ENCODE data around the gene SLC24A4. TPM values are rescaled to one million over a fixed set of nuclear protein-coding genes. Genes with fewer than 3 reads are reported as not detected.

SLC24A4 gene
- polyA plus RNA-seq, 1 donor (not counting 4 experiments of a cell fraction or from before 2014, with no cell fraction given): 0.10 TPM

DNA sequence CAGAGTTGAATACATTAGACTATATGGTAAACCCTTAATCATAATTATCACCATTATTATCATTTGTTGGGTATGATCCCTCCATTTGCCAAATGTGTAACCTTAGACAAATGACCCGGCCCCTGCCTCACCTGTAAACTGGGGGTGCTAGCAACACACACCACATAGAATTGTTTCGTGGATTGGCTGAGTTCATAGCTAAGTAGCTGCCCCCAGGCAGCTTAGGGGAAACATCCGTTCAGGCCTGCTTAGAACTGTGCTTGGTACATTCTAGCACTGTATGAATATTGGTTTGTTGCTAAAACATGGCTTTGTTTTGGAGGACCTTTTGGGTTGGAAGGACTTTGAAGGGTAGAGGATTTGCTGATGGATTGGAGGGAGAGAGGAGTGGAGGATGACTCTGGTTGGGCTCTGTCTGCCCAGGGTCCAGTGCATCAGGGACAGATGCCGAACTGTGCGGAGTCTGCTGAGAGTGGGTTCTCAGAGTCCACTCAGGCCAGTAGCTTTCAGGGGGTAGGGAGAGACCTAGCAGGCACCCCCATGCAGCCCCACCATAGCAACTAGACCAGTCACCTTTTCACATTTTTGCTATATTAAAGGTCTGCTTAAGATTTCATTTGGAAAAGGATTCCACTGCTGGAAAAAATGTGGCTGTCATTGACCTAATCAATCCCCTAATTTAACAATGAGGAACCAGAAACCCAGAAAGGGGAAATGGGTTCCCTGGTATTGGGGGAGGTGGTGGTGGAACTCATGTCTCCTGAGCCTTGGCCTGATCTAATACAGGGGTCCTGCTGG, 192.8 kb downstream of the SLC24A4 start:
- H3K9me1 ChIP-seq (ENCODE audit: control insufficient read depth, extremely low read depth, insufficient read depth, low read length): no peaks in the 10 kb centered on the region
- DNase-seq (ENCODE audit: low read depth, low spot score): no peak
- TF ChIP-seq EZH2 (IDR thresholded peaks at IDR 0.05; ENCODE audit: low read length): no peak
- TF ChIP-seq, protein P1, sequence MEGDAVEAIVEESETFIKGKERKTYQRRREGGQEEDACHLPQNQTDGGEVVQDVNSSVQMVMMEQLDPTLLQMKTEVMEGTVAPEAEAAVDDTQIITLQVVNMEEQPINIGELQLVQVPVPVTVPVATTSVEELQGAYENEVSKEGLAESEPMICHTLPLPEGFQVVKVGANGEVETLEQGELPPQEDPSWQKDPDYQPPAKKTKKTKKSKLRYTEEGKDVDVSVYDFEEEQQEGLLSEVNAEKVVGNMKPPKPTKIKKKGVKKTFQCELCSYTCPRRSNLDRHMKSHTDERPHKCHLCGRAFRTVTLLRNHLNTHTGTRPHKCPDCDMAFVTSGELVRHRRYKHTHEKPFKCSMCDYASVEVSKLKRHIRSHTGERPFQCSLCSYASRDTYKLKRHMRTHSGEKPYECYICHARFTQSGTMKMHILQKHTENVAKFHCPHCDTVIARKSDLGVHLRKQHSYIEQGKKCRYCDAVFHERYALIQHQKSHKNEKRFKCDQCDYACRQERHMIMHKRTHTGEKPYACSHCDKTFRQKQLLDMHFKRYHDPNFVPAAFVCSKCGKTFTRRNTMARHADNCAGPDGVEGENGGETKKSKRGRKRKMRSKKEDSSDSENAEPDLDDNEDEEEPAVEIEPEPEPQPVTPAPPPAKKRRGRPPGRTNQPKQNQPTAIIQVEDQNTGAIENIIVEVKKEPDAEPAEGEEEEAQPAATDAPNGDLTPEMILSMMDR (optimal IDR thresholded peaks at IDR 0.05 in 1 of 3, IDR thresholded peaks at IDR 0.05 in 1 of 3, conservative IDR thresholded peaks at IDR 0.05 in 1 of 3; ENCODE audit: extremely low read depth in 1 of 3, insufficient read depth in 2 of 3, low read length in 3 of 3): no peak
- no peak overlapping the region for H3K9ac ChIP-seq (ENCODE audit: control insufficient read depth, extremely low read depth, insufficient read depth, low read length)
- dilution Hi-C loops (cut with MboI; ENCODE audit: extremely low pct_ligation_motif_present, low sequenced_read_pairs): no loop called here
- H2AFZ ChIP-seq (ENCODE audit: control insufficient read depth, low read length): no peak overlapping the region
- no peak overlapping the region for H3K27ac ChIP-seq (ENCODE audit: control insufficient read depth, insufficient read depth, low read length)
- no peaks in the 10 kb centered on the region for H4K20me1 ChIP-seq (ENCODE audit: control insufficient read depth, extremely low read depth, insufficient read depth, low read length)
- H3K36me3 ChIP-seq (ENCODE audit: control insufficient read depth in 2 of 2, extremely low read depth in 1 of 2, insufficient read depth in 2 of 2, low read length in 2 of 2): no peaks in the 10 kb centered on the region
- H3K27me3 ChIP-seq (ENCODE audit: control insufficient read depth, extremely low read depth, insufficient read depth, low read length): no peaks in the 10 kb centered on the region
- peaks cover 33% of the 10 kb centered on the region for H3K4me1 ChIP-seq (ENCODE audit: control insufficient read depth, extremely low read depth, insufficient read depth, low read length)
- peak; percentile 20 for FAIRE-seq
- H3K4me2 ChIP-seq (ENCODE audit: control insufficient read depth, extremely low read depth, insufficient read depth, low read depth, low read length): no peak overlapping the region
- H3K4me3 ChIP-seq (ENCODE audit: control insufficient read depth in 2 of 3, extremely low read depth in 1 of 3, insufficient read depth in 2 of 3, low read depth in 1 of 3, low read length in 3 of 3): no peak overlapping the region
- no peaks in the 10 kb centered on the region for H3K9me3 ChIP-seq (ENCODE audit: control insufficient read depth, low read depth, low read length)
- H3K79me2 ChIP-seq (ENCODE audit: control insufficient read depth, insufficient read depth, low read length): peaks cover 10% of the 10 kb centered on the region

DNA sequence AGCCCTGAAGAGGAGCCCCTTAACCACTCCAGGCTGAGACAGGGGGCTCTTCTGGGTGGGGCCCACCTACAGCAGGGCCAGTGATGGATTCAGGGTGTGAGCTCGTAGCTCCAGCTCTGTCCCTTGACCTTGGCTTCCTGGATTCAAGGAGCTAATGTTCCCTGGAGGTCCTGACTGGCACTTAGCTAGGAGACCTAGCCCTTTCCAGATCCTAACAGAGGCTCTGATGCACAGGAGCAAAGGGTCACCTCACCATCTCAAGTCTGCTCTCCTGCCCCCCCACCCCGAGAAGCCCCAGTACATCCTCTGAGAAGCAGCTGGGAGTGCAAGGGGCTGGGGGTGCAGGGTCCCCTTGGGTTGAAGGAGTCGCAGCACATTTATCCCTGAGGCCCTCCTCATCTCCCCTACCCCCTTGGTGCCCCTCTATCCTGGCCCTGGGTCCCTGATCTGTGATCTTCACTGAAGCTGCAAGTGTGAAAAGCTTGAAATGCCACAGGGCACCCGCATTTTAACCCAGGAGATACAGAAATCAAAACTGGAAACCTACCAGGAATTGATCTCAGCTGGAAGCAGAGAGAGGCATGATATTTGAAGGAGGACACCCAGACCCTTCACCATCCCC, 193.5 kb downstream of the SLC24A4 start:
- Histone ChIP-seq H3K79me2 (ENCODE audit: control insufficient read depth, insufficient read depth, low read length) (peaks cover 10% of the 10 kb centered on the region), H3K9me3 (ENCODE audit: control insufficient read depth, low read depth, low read length) (no peaks in the 10 kb centered on the region), H2AFZ (ENCODE audit: control insufficient read depth, low read length) (no peak overlapping the region), H3K4me2 (ENCODE audit: control insufficient read depth, extremely low read depth, insufficient read depth, low read depth, low read length) (no peak overlapping the region), H3K9ac (ENCODE audit: control insufficient read depth, extremely low read depth, insufficient read depth, low read length) (no peak overlapping the region), H3K36me3 (ENCODE audit: control insufficient read depth in 2 of 2, extremely low read depth in 1 of 2, insufficient read depth in 2 of 2, low read length in 2 of 2) (no peaks in the 10 kb centered on the region), H3K4me3 (ENCODE audit: control insufficient read depth in 2 of 3, extremely low read depth in 1 of 3, insufficient read depth in 2 of 3, low read depth in 1 of 3, low read length in 3 of 3) (no peak overlapping the region), H3K27ac (ENCODE audit: control insufficient read depth, insufficient read depth, low read length) (no peak overlapping the region), H4K20me1 (ENCODE audit: control insufficient read depth, extremely low read depth, insufficient read depth, low read length) (no peaks in the 10 kb centered on the region), H3K27me3 (ENCODE audit: control insufficient read depth, extremely low read depth, insufficient read depth, low read length) (no peaks in the 10 kb centered on the region), H3K9me1 (ENCODE audit: control insufficient read depth, extremely low read depth, insufficient read depth, low read length) (no peaks in the 10 kb centered on the region), H3K4me1 (ENCODE audit: control insufficient read depth, extremely low read depth, insufficient read depth, low read length) (peaks cover 26% of the 10 kb centered on the region)
- TF ChIP-seq, protein P1 (optimal IDR thresholded peaks at IDR 0.05 in 1 of 3, IDR thresholded peaks at IDR 0.05 in 1 of 3, conservative IDR thresholded peaks at IDR 0.05 in 1 of 3; ENCODE audit: extremely low read depth in 1 of 3, insufficient read depth in 2 of 3, low read length in 3 of 3): no peak
- no peak for TF ChIP-seq EZH2 (IDR thresholded peaks at IDR 0.05; ENCODE audit: low read length)
- no peak for FAIRE-seq
- DNase-seq (ENCODE audit: low read depth, low spot score): no peak
- dilution Hi-C loops (cut with MboI; ENCODE audit: extremely low pct_ligation_motif_present, low sequenced_read_pairs): no loop called here
